Endodermal cell (in vitro differentiated cells): ENCODE results near the gene C2CD3. TPM values are rescaled to one million over a fixed set of nuclear protein-coding genes. Genes with fewer than 3 reads are reported as not detected.
"Not testable (repeated sequence)": the region's sequence is repeated elsewhere in the genome, so short reads cannot be mapped to it uniquely, and the experiment has no call there.

Source experiments
- DNase-seq: peaks from one replicate; pipeline ENCODE4 v3.0.0-alpha.2; 2017
- H3K27ac ChIP-seq: 2 replicates; pipeline ENCODE4 v1.5.1; 2013; ENCODE audit warnings: mild to moderate bottlenecking, low read depth, low read length, moderate library complexity
- H3K27me3 ChIP-seq: 2 replicates; pipeline ENCODE4 v1.6.1; 2013; ENCODE audit warnings: mild to moderate bottlenecking, low read length, moderate library complexity; ENCODE audit not compliant: insufficient read depth, control insufficient read depth, poor library complexity, severe bottlenecking
- H3K36me3 ChIP-seq: 2 replicates; pipeline ENCODE4 v1.7.0; 2013; ENCODE audit warnings: mild to moderate bottlenecking, low read length, moderate library complexity; ENCODE audit not compliant: control insufficient read depth, insufficient read depth
- H3K4me1 ChIP-seq: one replicate; pipeline ENCODE4 v1.7.0; 2013; ENCODE audit warnings: low read length; ENCODE audit not compliant: control insufficient read depth, insufficient read depth
- H3K4me3 ChIP-seq: 2 replicates; pipeline ENCODE4 v1.5.1; 2013; ENCODE audit warnings: mild to moderate bottlenecking, low read length, moderate library complexity
- H3K9ac ChIP-seq: 2 replicates; pipeline ENCODE4 v1.6.1; 2013; ENCODE audit warnings: mild to moderate bottlenecking, low read length, moderate library complexity; ENCODE audit not compliant: poor library complexity, severe bottlenecking; ENCODE audit errors: extremely low read depth
- H3K9me3 ChIP-seq: 2 replicates; pipeline ENCODE4 v1.6.1; 2013; ENCODE audit warnings: mild to moderate bottlenecking, low read length, moderate library complexity; ENCODE audit not compliant: control insufficient read depth
- H3K27ac Mint-ChIP-seq: 2 replicates; pipeline ENCODE4 v1.8.0; 2020; ENCODE audit warnings: mixed read lengths
- H3K27me3 Mint-ChIP-seq: 2 replicates; pipeline ENCODE4 v1.8.0; 2021; ENCODE audit warnings: mild to moderate bottlenecking, mixed read lengths; ENCODE audit not compliant: insufficient read depth
- H3K36me3 Mint-ChIP-seq: 2 replicates; pipeline ENCODE4 v1.8.0; 2020; ENCODE audit warnings: low read depth, mixed read lengths
- H3K4me1 Mint-ChIP-seq: 2 replicates; pipeline ENCODE4 v1.8.0; 2020; ENCODE audit warnings: mixed read lengths
- H3K4me3 Mint-ChIP-seq: 2 replicates; pipeline ENCODE4 v1.8.0; 2020; ENCODE audit warnings: mild to moderate bottlenecking, moderate library complexity, mixed read lengths
- H3K9me3 Mint-ChIP-seq: 2 replicates; pipeline ENCODE4 v1.8.0; 2020; ENCODE audit warnings: mild to moderate bottlenecking, mixed read lengths
- WGBS, 2 experiments: methylation state at CpG; one replicate each; pipeline versions ENCODE4 v1.1.5 to v1.1.7; 2013; ENCODE audit warnings: missing lambda C conversion rate in 2 of 2, mixed read lengths in 1 of 2; ENCODE audit not compliant: insufficient coverage in 1 of 2, insufficient read length in 1 of 2; 5-methylcytosine and 5-hydroxymethylcytosine counted together
- total RNA-seq, 2 donors: library from RNA; stranded (reverse); fragmentation: NEBNext Ultra II Directional in 1 of 2; extraction: Animal tissue kit (Norgen Biotek cat#: 25700) in 1 of 2; gene quantifications; 2 replicates in 1 of 2; 3 replicates in 1 of 2; pipeline ENCODE4 v1.2.1, GENCODE V29; 2021
- TF ChIP-seq, protein P1 (sequence below): fragments of 200-600 bp; sonication (generic); conservative IDR thresholded peaks from 2 replicates; pipeline ENCODE4 v1.5.0; 2021; ENCODE audit warnings: antibody characterized with exemption, mild to moderate bottlenecking

C2CD3 gene
- total RNA-seq, 2 donors from 2014 or later = 31.0 to 34.2 TPM

DNA sequence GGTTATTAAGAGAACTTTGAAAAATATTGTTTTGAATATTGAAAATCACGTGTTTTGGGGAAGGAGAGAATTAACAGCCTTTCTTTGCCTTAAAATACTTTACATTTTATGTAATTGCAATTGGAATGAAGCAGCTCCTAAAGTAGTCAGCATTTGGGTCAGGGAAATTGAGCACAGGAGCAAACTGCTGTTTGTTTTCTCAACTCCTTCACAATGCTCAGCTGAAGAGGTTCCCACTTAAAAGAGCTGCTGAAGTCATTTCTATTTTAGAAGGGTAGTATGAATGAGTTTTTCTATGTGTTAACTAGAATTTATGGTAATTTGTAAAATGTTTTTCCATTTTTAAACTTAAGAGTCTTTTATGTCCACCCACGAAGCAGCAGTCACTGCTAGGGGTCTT lies 180.1 kb downstream of the C2CD3 start:
- no peak overlapping the region for H3K4me3 Mint-ChIP-seq

DNA sequence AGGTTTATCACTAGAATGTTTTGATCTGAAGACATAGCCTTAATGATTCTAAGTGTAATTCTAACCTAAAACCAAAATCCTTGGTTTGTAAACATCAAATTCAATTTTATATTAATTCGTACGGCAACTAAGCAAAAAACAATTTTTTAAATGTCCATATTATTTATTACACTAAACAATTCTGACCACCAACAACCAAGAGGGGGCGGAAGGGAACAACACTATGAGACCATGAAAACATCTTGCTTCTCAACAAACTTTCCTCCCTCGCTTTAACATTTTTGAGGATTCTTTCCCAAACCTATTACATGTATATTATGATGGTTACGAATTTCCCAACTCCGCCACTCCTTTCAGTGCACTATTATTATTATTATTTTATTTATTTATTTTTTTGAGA lies 181.6 kb downstream of the C2CD3 start:
- H3K4me1 Mint-ChIP-seq = no peaks in the 10 kb centered on the region
- H3K4me1 ChIP-seq = no peaks in the 10 kb centered on the region

More for the DNA sequence above, 180.1 kb downstream of the C2CD3 start:
- no peaks in the 10 kb centered on the region for H3K4me1 Mint-ChIP-seq
- no peaks in the 10 kb centered on the region for H3K36me3 Mint-ChIP-seq
- 57 to 93% methylated on average over 1 to 2 of the region's 2 CpGs for whole genome bisulfite sequencing, 2 experiments
- no peak overlapping the region for H3K27ac Mint-ChIP-seq
- DNase-seq = no peak
- H3K27me3 Mint-ChIP-seq = no peaks in the 10 kb centered on the region
- no peaks in the 10 kb centered on the region for H3K27me3 ChIP-seq
- H3K9me3 ChIP-seq = no peaks in the 10 kb centered on the region
- TF ChIP-seq, protein P1, sequence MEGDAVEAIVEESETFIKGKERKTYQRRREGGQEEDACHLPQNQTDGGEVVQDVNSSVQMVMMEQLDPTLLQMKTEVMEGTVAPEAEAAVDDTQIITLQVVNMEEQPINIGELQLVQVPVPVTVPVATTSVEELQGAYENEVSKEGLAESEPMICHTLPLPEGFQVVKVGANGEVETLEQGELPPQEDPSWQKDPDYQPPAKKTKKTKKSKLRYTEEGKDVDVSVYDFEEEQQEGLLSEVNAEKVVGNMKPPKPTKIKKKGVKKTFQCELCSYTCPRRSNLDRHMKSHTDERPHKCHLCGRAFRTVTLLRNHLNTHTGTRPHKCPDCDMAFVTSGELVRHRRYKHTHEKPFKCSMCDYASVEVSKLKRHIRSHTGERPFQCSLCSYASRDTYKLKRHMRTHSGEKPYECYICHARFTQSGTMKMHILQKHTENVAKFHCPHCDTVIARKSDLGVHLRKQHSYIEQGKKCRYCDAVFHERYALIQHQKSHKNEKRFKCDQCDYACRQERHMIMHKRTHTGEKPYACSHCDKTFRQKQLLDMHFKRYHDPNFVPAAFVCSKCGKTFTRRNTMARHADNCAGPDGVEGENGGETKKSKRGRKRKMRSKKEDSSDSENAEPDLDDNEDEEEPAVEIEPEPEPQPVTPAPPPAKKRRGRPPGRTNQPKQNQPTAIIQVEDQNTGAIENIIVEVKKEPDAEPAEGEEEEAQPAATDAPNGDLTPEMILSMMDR = no peak
- no peaks in the 10 kb centered on the region for H3K36me3 ChIP-seq
- no peak overlapping the region for H3K9ac ChIP-seq
- H3K4me3 ChIP-seq = no peak overlapping the region
- H3K4me1 ChIP-seq = no peaks in the 10 kb centered on the region
- no peak overlapping the region for H3K27ac ChIP-seq
- H3K9me3 Mint-ChIP-seq = no peaks in the 10 kb centered on the region

DNA sequence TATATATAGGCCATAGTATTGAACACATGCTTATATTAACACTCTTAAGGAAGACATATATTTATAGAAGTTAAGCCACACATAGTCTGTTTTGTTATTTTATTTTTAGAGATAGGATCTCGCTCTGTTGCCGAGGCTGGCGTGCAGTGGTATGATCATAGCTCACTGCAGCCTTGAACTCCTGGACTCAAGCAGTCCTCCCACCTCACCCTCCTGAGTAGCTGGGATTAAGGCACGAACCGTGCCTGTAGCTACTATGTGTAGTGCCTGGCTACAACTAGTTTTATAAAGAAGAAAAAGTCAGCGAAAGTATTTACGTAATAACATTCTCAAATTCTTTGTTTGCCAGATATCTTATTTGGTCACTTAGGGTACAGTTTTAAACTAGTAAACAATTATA lies 182.6 kb downstream of the C2CD3 start:
- Histone ChIP-seq H3K9ac (no peak overlapping the region), H3K27me3 (no peaks in the 10 kb centered on the region), H3K4me1 (no peaks in the 10 kb centered on the region), H3K9me3 (no peaks in the 10 kb centered on the region), H3K27ac (no peak overlapping the region), H3K36me3 (no peaks in the 10 kb centered on the region), H3K4me3 (no peak overlapping the region)
- Mint-ChIP-seq H3K27ac (no peak overlapping the region), H3K4me1 (peaks cover 4% of the 10 kb centered on the region), H3K27me3 (peaks cover 5% of the 10 kb centered on the region), H3K36me3 (no peaks in the 10 kb centered on the region), H3K4me3 (no peak overlapping the region), H3K9me3 (no peaks in the 10 kb centered on the region)
- WGBS, 2 experiments = 91 to 100% methylated on average over 1 to 7 of the region's 7 CpGs
- TF ChIP-seq, protein P1 = no peak
- no peak for DNase-seq

More for the DNA sequence above, 181.6 kb downstream of the C2CD3 start:
- H3K27me3 ChIP-seq = no peaks in the 10 kb centered on the region
- Mint-ChIP-seq H3K36me3 (no peaks in the 10 kb centered on the region), H3K27ac (no peak overlapping the region), H3K9me3 (no peaks in the 10 kb centered on the region), H3K27me3 (peaks cover 2% of the 10 kb centered on the region), H3K4me3 (no peak overlapping the region)
- no peak for DNase-seq
- H3K36me3 ChIP-seq = no peaks in the 10 kb centered on the region
- TF ChIP-seq, protein P1 = peak; percentile 31
- H3K27ac ChIP-seq = no peak overlapping the region
- no peak overlapping the region for H3K9ac ChIP-seq
- no peak overlapping the region for H3K4me3 ChIP-seq
- WGBS, 2 experiments = 86 to 90% methylated on average over 3 to 4 of the region's 6 CpGs
- no peaks in the 10 kb centered on the region for H3K9me3 ChIP-seq

DNA sequence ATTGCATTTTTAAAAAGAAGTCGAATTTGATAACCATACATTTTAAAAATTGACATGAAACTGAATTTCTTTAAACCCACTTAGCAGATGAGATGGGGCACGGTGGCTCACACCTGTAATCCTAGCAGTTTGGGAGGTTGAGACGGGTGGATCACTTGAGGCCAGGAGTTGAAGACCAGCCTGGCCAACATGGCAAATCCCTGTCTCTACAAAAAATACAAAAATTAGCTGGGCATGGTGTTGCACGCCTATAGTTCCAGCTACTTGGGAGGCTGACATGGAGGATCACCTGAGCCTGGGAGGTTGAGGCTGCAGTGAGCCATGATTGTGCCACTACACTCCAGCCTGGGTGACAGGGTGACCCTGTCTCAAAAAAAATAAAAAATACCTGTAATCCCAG lies 185.1 kb downstream of the C2CD3 start:
- peaks cover 21% of the 10 kb centered on the region for H3K4me1 Mint-ChIP-seq
- DNase-seq, H3K4me3 ChIP-seq, H3K27me3 ChIP-seq, H3K27ac Mint-ChIP-seq, H3K36me3 ChIP-seq, H3K4me1 ChIP-seq, H3K27me3 Mint-ChIP-seq, H3K27ac ChIP-seq, H3K9me3 ChIP-seq, H3K36me3 Mint-ChIP-seq, H3K9me3 Mint-ChIP-seq, H3K9ac ChIP-seq, H3K4me3 Mint-ChIP-seq: not testable (repeated sequence)
- 84 to 93% methylated on average over 3 to 4 of the region's 4 CpGs for WGBS, 2 experiments
